Hepatocyte (in vitro differentiated cells): ENCODE data around the gene CPA5. TPM values are rescaled to one million over a fixed set of nuclear protein-coding genes. Genes with fewer than 3 reads are reported as not detected.

Experiments used
- DNase-seq: peaks from one replicate; pipeline ENCODE4 v3.0.0-alpha.2; 2016; ENCODE audit warnings: low spot score
- H2AFZ ChIP-seq: fragments of 200-600 bp; sonication (generic); 2 replicates; pipeline ENCODE4 v1.6.0; 2016; ENCODE audit warnings: antibody characterized with exemption, mild to moderate bottlenecking
- H3K27ac ChIP-seq: fragments of 200-600 bp; sonication (generic); 2 replicates; pipeline ENCODE4 v1.5.1; 2016; ENCODE audit warnings: mild to moderate bottlenecking
- H3K27me3 ChIP-seq: fragments of 200-600 bp; sonication (generic); 2 replicates; pipeline ENCODE4 v1.6.1; 2016
- H3K36me3 ChIP-seq: fragments of 200-600 bp; sonication (generic); replicated peaks from 2 replicates; pipeline ENCODE4 v1.5.1; 2016; ENCODE audit warnings: low read depth; ENCODE audit not compliant: insufficient read depth
- H3K4me1 ChIP-seq: fragments of 200-600 bp; sonication (generic); 2 replicates; pipeline ENCODE4 v1.5.1; 2016; ENCODE audit warnings: mild to moderate bottlenecking, moderate library complexity; ENCODE audit not compliant: insufficient read depth
- H3K4me2 ChIP-seq: fragments of 200-600 bp; sonication (generic); 2 replicates; pipeline ENCODE4 v1.6.0; 2016
- H3K4me3 ChIP-seq: fragments of 200-600 bp; sonication (generic); 2 replicates; pipeline ENCODE4 v1.5.1; 2016; ENCODE audit warnings: mild to moderate bottlenecking
- H3K79me2 ChIP-seq: fragments of 200-600 bp; sonication (generic); 2 replicates; pipeline ENCODE4 v1.6.0; 2017; ENCODE audit warnings: mild to moderate bottlenecking
- H3K9me2 ChIP-seq: fragments of 200-600 bp; sonication (generic); replicated peaks from 2 replicates; pipeline ENCODE4 v1.6.0; 2017; ENCODE audit warnings: mild to moderate bottlenecking; ENCODE audit not compliant: insufficient read depth
- H3K9me3 ChIP-seq: fragments of 200-600 bp; sonication (generic); 2 replicates; pipeline ENCODE4 v1.5.1; 2016; ENCODE audit warnings: low read depth, mild to moderate bottlenecking
- H4K20me1 ChIP-seq: fragments of 200-600 bp; sonication (generic); 2 replicates; pipeline ENCODE4 v1.6.0; 2016; ENCODE audit warnings: mild to moderate bottlenecking; ENCODE audit not compliant: insufficient read depth, poor library complexity, severe bottlenecking
- EZH2 ChIP-seq: fragments of 200-600 bp; sonication (generic); IDR thresholded peaks from 2 replicates; pipeline ENCODE4 v1.6.1; 2016; ENCODE audit warnings: antibody characterized with exemption, mild to moderate bottlenecking, borderline replicate concordance
- EZH2phosphoT487 ChIP-seq: fragments of 200-600 bp; sonication (generic); IDR thresholded peaks from one replicate; pipeline ENCODE4 v1.6.1; 2018; ENCODE audit warnings: antibody characterized with exemption, mild to moderate bottlenecking, low read depth, moderate library complexity; ENCODE audit not compliant: unreplicated experiment, severe bottlenecking
- WGBS: methylation state at CpG from one replicate; pipeline ENCODE4 v1.1.6; 2016; ENCODE audit warnings: low lambda C conversion rate; ENCODE audit errors: missing lambda C conversion rate; 5-methylcytosine and 5-hydroxymethylcytosine counted together
- polyA plus RNA-seq: library from polyadenylated mRNA; unstranded; fragments of >200 nt; fragmentation: Nextera tagmentation; extraction: Ambion mirVana; gene quantifications from 2 replicates; pipeline ENCODE4 v1.2.1, GENCODE V29; 2016
- total RNA-seq: library from RNA; depleted of rRNA; stranded (reverse); fragments of >200 nt; gene quantifications from 2 replicates; pipeline ENCODE4 v1.2.3, GENCODE V29; 2014
- TF ChIP-seq, protein P1 (sequence below): fragments of 200-600 bp; sonication (generic); IDR thresholded peaks from 2 replicates; pipeline ENCODE4 v1.5.1; 2016; ENCODE audit warnings: antibody characterized with exemption, mild to moderate bottlenecking; ENCODE audit not compliant: poor library complexity

The CPA5 gene
- total and polyA plus RNA-seq, 2 experiments from 2014 or later = 0.30 TPM; not detected in 1

DNA sequence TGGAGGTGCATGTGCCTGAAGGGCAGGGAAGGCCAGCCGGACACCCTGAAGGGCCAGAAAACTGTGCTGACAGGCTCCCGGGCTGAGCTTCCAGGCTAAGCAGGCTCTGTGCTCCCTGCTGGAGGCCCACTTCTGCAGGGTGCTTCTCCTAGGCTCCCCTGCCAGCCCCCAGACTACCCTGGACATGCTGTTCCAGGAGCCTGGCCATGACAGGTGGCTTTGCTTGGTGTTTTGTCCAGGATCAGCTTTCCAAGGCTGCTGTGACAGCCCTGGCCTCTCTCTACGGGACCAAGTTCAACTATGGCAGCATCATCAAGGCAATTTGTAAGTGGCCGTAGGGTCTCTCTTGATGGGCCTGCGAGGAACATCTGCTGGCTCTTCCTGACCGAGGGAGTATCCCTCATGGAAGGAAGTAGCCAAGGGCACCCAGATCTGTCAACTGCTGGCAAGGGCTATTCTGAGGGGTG is 41.0 kb downstream of the CPA5 start:
- H3K4me3 ChIP-seq = no peak overlapping the region
- H3K9me3 ChIP-seq = no peaks in the 10 kb centered on the region
- no peak overlapping the region for H2AFZ ChIP-seq
- H3K27ac ChIP-seq = no peak overlapping the region
- no peaks in the 10 kb centered on the region for H3K79me2 ChIP-seq
- 93% methylated on average over 6 of the region's 6 CpGs for WGBS
- no peaks in the 10 kb centered on the region for H3K27me3 ChIP-seq
- H3K36me3 ChIP-seq = no peaks in the 10 kb centered on the region
- no peak overlapping the region for H3K4me2 ChIP-seq
- no peaks in the 10 kb centered on the region for H3K4me1 ChIP-seq
- no peaks in the 10 kb centered on the region for H4K20me1 ChIP-seq
- no peak for DNase-seq
- H3K9me2 ChIP-seq = no peaks in the 10 kb centered on the region
- no peak for TF ChIP-seq EZH2
- no peak for TF ChIP-seq EZH2phosphoT487
- TF ChIP-seq, protein P1, sequence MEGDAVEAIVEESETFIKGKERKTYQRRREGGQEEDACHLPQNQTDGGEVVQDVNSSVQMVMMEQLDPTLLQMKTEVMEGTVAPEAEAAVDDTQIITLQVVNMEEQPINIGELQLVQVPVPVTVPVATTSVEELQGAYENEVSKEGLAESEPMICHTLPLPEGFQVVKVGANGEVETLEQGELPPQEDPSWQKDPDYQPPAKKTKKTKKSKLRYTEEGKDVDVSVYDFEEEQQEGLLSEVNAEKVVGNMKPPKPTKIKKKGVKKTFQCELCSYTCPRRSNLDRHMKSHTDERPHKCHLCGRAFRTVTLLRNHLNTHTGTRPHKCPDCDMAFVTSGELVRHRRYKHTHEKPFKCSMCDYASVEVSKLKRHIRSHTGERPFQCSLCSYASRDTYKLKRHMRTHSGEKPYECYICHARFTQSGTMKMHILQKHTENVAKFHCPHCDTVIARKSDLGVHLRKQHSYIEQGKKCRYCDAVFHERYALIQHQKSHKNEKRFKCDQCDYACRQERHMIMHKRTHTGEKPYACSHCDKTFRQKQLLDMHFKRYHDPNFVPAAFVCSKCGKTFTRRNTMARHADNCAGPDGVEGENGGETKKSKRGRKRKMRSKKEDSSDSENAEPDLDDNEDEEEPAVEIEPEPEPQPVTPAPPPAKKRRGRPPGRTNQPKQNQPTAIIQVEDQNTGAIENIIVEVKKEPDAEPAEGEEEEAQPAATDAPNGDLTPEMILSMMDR = no peak

- no peak overlapping the region for H2AFZ ChIP-seq
- H3K4me1 ChIP-seq = peaks cover 3% of the 10 kb centered on the region
- no peak overlapping the region for H3K27ac ChIP-seq
- no peak for TF ChIP-seq EZH2phosphoT487
- no peak for TF ChIP-seq EZH2
- TF ChIP-seq, protein P1 = no peak
- H3K4me3 ChIP-seq = no peak overlapping the region
- H4K20me1 ChIP-seq = no peaks in the 10 kb centered on the region
- H3K36me3 ChIP-seq = no peaks in the 10 kb centered on the region
- H3K9me2 ChIP-seq = no peaks in the 10 kb centered on the region
- no peak overlapping the region for H3K4me2 ChIP-seq
- DNase-seq = no peak
- no peaks in the 10 kb centered on the region for H3K27me3 ChIP-seq
- H3K9me3 ChIP-seq = no peaks in the 10 kb centered on the region
- 94% methylated on average over 3 of the region's 3 CpGs for WGBS
- H3K79me2 ChIP-seq = no peaks in the 10 kb centered on the region
Observed at GRCh38 chr7:130386876-130387275, 42.3 kb downstream of the CPA5 start.

DNA sequence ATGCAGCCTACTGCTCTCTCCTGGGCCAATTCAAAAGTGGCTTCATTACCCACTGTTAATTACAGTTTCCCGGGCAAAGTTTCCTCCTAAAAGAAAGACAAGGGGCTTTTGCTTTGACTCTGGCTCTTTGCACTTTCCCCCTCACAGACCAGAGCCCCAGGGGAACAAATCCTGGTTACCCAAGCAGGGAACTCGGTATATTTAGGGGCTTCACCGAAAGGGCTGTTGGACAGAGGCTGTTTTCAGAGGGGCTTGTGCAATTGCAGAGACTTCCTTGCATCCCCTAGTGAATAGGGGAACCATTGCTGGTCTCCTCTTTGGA is 42.7 kb downstream of the CPA5 start:
- H3K36me3 ChIP-seq = no peaks in the 10 kb centered on the region
- H3K4me2 ChIP-seq = no peak overlapping the region
- H3K27me3 ChIP-seq = no peaks in the 10 kb centered on the region
- no peak overlapping the region for H2AFZ ChIP-seq
- DNase-seq = no peak
- WGBS = 98% methylated on average over 3 of the region's 3 CpGs
- H3K27ac ChIP-seq = no peak overlapping the region
- no peaks in the 10 kb centered on the region for H3K79me2 ChIP-seq
- no peak for TF ChIP-seq EZH2
- TF ChIP-seq, protein P1 = no peak
- no peak for TF ChIP-seq EZH2phosphoT487
- H3K9me2 ChIP-seq = no peaks in the 10 kb centered on the region
- no peak overlapping the region for H3K4me3 ChIP-seq
- peaks cover 6% of the 10 kb centered on the region for H3K4me1 ChIP-seq
- H3K9me3 ChIP-seq = no peaks in the 10 kb centered on the region
- H4K20me1 ChIP-seq = no peaks in the 10 kb centered on the region

- no peaks in the 10 kb centered on the region for H3K36me3 ChIP-seq
- no peak overlapping the region for H3K4me2 ChIP-seq
- no peaks in the 10 kb centered on the region for H3K9me3 ChIP-seq
- H3K4me1 ChIP-seq = peaks cover 11% of the 10 kb centered on the region
- DNase-seq = no peak
- TF ChIP-seq EZH2 = no peak
- TF ChIP-seq EZH2phosphoT487 = no peak
- TF ChIP-seq, protein P1 = no peak
- no peak overlapping the region for H3K4me3 ChIP-seq
- H3K27me3 ChIP-seq = no peaks in the 10 kb centered on the region
- 91% methylated on average over 12 of the region's 12 CpGs for WGBS
- no peak overlapping the region for H2AFZ ChIP-seq
- no peaks in the 10 kb centered on the region for H3K79me2 ChIP-seq
- H4K20me1 ChIP-seq = no peaks in the 10 kb centered on the region
- no peak overlapping the region for H3K27ac ChIP-seq
- H3K9me2 ChIP-seq = no peaks in the 10 kb centered on the region
Observed at GRCh38 chr7:130387628-130388403, 43.2 kb downstream of the CPA5 start.
